IPS-18c (cell line): ENCODE data around the gene PTPRM.

Source experiments
- H3K4me3 ChIP-seq: 2 replicates; pipeline ENCODE4 v1.7.0; 2013; ENCODE audit warnings: low read depth, mild to moderate bottlenecking, low read length, moderate library complexity; ENCODE audit not compliant: insufficient read depth
- H3K9me3 ChIP-seq: one replicate; pipeline ENCODE4 v1.6.1; 2013; ENCODE audit warnings: mild to moderate bottlenecking, low read length, moderate library complexity; ENCODE audit not compliant: control insufficient read depth, insufficient read depth

PTPRM gene

GRCh38 chr18:7748251-7749007 lies 181.3 kb downstream of the PTPRM start:
- Histone ChIP-seq H3K9me3 (no peaks in the 10 kb centered on the region), H3K4me3 (no peak overlapping the region)

GRCh38 chr18:7749008-7749405 lies 181.9 kb downstream of the PTPRM start:
- no peak overlapping the region for H3K4me3 ChIP-seq
- no peaks in the 10 kb centered on the region for H3K9me3 ChIP-seq

DNA sequence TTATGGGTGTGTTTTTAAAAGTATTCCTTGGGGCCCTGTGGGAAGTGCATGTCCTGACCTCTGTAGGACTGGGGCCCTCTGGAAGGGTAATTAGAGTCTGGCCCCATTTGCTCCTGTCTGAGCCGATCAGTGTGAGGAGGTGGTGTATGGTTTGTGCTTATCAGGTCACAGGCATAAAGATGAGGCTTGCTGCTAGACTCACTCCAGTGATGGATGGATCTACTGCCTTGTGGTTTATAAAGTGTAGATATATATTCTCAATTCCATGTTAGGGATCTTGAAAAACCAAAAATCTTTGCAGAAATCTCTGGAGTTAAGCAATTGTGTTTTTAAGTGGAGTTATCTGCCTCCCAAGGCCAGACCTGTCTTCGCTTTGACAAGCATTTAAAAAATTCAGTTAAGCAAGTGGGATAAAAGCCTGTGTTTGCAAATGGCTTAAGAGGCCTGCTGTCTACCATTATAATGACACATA lies 182.4 kb downstream of the PTPRM start:
- no peak overlapping the region for H3K4me3 ChIP-seq
- no peaks in the 10 kb centered on the region for H3K9me3 ChIP-seq

- no peaks in the 10 kb centered on the region for H3K9me3 ChIP-seq
- H3K4me3 ChIP-seq: no peak overlapping the region
Observed at GRCh38 chr18:7750095-7750663, 183.1 kb downstream of the PTPRM start.

DNA sequence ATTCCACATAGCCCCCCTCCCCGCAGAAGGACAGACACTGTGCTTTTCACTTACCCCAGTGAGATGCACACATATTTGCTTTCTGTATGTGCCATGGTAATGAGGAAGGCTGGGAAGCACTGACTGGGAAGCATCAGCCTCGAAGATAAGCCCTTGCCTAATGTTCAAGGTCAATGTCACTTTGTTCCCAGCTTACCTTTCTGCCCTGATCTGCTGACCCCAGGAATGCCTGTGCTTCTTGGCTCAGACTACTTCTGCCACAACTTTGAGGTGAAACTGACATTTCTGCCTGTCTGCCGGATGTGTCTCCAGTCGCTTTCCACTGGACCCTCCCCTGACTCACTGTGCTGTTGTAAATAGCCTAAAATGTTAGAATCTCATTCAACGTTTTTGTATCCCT lies 183.8 kb downstream of the PTPRM start:
- no peaks in the 10 kb centered on the region for H3K9me3 ChIP-seq
- no peak overlapping the region for H3K4me3 ChIP-seq

DNA sequence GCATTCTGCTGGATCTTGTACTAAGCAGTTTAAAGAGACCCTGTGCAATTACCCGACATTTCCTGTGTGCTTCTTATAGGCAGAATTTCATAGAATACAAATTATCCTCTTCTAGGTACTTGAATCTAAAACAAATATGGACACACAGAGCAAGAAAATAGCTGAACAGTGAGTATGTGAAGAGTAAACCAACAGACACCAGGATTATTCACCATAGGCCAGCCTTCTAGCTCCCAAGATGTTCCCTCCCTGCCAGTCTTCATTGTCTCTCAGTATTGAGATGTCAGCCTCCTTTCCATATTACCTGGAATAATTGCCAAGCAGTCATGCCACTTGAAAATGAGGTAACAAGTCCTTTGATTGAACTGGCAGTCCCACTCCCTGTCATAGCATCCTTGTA lies 187.1 kb downstream of the PTPRM start:
- Histone ChIP-seq H3K9me3 (no peaks in the 10 kb centered on the region), H3K4me3 (no peak overlapping the region)

DNA sequence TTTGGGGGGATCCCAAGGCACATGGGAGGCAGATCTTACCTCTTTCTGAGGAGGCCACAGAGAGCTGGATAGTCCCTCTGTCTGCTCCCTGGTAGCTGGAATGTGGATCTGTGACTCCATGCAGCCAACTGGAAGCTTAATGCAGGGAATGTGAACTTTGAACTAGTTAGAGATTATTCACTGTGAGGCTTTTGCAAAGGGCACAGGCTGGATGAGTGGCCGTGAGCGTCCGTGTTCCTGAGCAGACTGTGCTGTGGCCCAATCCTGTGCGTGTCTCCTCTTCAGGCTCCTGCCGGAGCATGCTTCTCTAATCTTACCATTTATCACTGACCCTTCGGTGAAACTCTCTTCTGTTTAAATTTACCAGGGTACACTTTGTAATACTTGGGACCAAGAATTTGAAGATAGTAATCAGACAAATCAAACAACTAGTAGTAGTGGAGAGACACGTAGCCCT lies 187.6 kb downstream of the PTPRM start:
- Histone ChIP-seq H3K4me3 (no peak overlapping the region), H3K9me3 (no peaks in the 10 kb centered on the region)

- H3K4me3 ChIP-seq: no peak overlapping the region
- no peaks in the 10 kb centered on the region for H3K9me3 ChIP-seq
Observed at GRCh38 chr18:7755753-7756475, 188.8 kb downstream of the PTPRM start.

DNA sequence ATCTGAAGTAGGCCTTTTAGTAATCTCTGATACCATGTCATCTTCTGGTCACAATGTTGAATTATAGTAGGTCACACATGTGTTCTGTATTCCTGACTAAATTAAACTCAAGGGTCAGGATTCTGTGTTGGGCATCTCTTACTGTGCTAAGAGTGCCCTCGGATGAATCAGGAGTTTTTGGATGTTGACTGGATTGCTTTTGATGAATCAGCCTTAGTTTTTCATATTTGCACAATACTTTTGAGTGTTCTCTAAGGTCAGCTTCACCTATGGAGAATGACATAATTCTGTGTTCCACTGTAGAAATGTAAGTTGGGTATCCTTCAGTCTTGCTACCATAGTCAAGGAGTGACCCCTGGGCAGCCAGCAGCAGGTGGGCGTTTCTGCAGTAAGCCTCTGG lies 190.1 kb downstream of the PTPRM start:
- Histone ChIP-seq H3K4me3 (no peak overlapping the region), H3K9me3 (no peaks in the 10 kb centered on the region)

DNA sequence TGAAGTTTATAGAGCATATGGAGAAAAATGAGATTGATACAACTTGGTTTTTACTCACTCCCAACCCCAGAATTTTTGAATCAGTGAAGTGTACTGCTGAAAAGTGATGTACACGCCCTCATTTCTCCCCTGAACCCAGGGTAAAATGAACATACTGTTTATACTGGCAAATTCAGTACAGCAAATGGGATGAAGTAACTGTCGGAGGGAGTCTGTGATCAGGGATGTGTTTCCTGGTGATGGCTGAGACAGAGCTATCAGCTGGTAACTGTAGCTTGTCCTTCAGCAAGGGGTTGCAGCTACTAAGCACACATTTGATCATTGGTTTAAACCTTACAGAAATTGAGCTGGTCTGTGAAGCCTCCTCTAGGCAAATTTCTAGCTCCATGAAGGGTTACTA lies 191.6 kb downstream of the PTPRM start:
- H3K4me3 ChIP-seq: no peak overlapping the region

GRCh38 chr18:7760967-7761948 lies 194.1 kb downstream of the PTPRM start:
- H3K4me3 ChIP-seq: no peak overlapping the region
- no peaks in the 10 kb centered on the region for H3K9me3 ChIP-seq

More for the DNA sequence above, 191.6 kb downstream of the PTPRM start:
- H3K9me3 ChIP-seq: no peaks in the 10 kb centered on the region

DNA sequence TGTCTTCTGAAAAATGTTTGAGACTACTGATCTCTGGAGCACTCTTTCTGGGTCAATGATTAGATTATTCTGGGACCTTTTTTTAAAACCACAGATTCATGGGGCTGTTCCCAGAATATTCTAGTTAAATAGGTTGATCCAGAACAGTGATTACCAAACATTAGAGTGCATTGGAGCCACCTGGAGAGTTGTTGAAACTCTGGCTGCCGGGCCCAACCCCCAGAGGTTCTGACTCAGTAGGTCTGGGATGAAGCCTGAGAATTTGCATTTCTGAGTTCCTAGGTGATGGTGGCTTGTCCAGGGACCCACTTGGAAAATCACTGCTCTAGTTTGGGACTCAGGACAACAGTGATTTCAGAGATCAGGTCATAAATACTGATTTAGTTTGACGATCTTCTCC lies 197.3 kb downstream of the PTPRM start:
- no peak overlapping the region for H3K4me3 ChIP-seq
- no peaks in the 10 kb centered on the region for H3K9me3 ChIP-seq

GRCh38 chr18:7766346-7766745 lies 199.2 kb downstream of the PTPRM start:
- Histone ChIP-seq H3K9me3 (no peaks in the 10 kb centered on the region), H3K4me3 (no peak overlapping the region)

DNA sequence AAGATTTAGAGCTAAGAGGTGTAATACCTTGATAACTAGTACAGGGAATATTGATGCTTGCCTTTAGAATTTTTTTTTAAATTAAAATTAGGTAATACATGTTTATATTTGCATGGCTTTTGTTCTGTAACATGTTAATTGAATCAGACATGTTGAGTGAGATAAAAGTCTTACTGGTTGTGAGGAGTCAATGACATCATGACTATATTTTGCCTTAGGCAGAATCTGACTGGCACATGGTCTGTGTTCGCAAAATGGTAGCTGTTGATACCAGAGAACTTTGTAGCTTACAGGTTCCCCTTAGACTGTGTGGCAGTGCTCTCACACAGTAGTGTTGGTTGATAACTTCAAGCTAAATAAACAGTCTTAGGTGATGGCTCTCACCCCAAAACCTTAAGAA lies 199.7 kb downstream of the PTPRM start:
- Histone ChIP-seq H3K4me3 (no peak overlapping the region), H3K9me3 (no peaks in the 10 kb centered on the region)

- Histone ChIP-seq H3K4me3 (no peak overlapping the region), H3K9me3 (no peaks in the 10 kb centered on the region)
Observed at GRCh38 chr18:7770908-7771307, 203.8 kb downstream of the PTPRM start.

DNA sequence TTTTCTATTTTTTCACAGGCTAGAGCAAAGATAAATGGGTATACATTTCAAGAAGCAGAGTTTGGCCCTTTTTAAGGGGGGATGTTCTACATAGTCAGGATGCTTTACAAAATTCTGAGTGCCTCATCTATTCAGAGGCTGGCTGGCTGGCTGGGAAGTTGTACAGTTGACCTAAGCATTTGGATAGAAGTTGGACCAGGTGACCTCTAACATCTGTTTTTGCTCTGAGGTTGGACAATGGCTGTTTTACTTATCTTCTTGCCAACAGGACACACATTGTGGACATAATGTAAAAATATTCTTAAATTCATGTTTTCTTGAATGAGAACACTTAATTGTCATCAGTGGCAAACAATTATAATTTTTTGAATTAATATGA lies 205.4 kb downstream of the PTPRM start:
- Histone ChIP-seq H3K4me3 (no peak overlapping the region), H3K9me3 (no peaks in the 10 kb centered on the region)

DNA sequence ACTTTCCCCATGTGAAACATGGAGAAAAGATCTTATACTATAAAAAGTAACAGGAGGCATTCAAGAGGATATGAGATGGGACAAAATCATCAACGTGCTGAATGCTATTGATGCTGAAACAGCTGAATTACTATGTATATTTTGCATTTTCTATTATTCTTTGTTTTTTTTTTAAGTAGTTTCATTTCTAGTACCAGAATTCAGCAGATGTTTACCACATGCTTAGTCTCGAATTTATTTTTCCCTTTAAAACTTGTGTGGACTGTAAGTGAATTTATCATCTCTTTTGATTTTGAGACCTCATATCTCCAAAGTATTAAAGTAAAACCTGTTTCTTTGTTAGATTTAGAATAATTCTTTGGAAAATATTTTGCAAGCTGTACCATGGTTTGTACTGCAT lies 205.8 kb downstream of the PTPRM start:
- Histone ChIP-seq H3K4me3 (no peak overlapping the region), H3K9me3 (no peaks in the 10 kb centered on the region)
